Stimulated activated CD4-positive, alpha-beta T cell treated with anti-CD3 and anti-CD28 coated beads, Interleukin-15, amount 100 ng/mL, for 1 hour (primary cell): ENCODE results near the gene PTPRQ.

Experiments used
- DNase-seq, 2 donors: peaks; one replicate each; pipeline ENCODE4 v3.0.0-alpha.2; 2020; ENCODE audit warnings: low read depth in 1 of 2, low spot score in 1 of 2

PTPRQ gene

GRCh38 chr12:80717856-80718255, 273.8 kb downstream of the PTPRQ start:
- DNase-seq: no peak

GRCh38 chr12:80720516-80720915, 276.5 kb downstream of the PTPRQ start:
- no peak for DNase-seq

DNA sequence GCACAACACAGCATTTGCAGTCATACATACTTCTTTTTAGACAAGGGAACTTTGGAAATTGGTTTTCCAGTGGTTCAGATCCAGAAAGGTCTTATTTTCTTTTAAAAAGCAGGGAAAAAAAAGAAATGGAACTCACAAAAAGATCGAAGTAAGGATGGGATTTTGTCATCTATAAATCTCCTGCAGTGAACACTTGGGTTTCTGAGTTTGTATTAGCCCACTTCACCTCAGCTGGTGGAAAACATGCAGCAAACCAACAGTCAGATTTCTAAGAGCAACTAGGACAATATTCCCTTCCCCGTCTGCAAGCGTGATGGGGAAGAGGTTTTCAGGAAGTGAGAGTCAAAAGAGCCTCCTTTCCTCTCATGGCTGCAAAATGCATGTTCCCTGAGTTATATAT, 277.3 kb downstream of the PTPRQ start:
- no peak for DNase-seq
